H1 (cell line): ENCODE measurements around the gene CLIP3. TPM values are rescaled to one million over a fixed set of nuclear protein-coding genes. Genes with fewer than 3 reads are reported as not detected.
A peak's percentile ranks its signal among the peaks of the same experiment; 100 is the strongest.

Experiments used
- ASH2L ChIP-seq: fragments of 200-600, 300-600 bp; sonication (generic); IDR thresholded peaks from one replicate; pipeline ENCODE4 v1.7.1; 2017; ENCODE audit warnings: low read length
- ATF3 ChIP-seq: IDR thresholded peaks from 2 replicates; pipeline ENCODE4 v1.6.1; 2011; ENCODE audit warnings: low read depth, mild to moderate bottlenecking, low read length; ENCODE audit not compliant: insufficient read depth
- CHD7 ChIP-seq: fragments of 300-600 bp; sonication (generic); IDR thresholded peaks from 2 replicates; pipeline ENCODE4 v1.7.1; 2012; ENCODE audit warnings: low read length, moderate library complexity, mild to moderate bottlenecking, inconsistent platforms; ENCODE audit not compliant: insufficient replicate concordance
- HDAC2 ChIP-seq, 2 experiments: fragments of 300-600 bp in 1 of 2; sonication (generic) in 1 of 2; IDR thresholded peaks; 2 replicates each; pipeline ENCODE4 v1.6.1; 2011 to 2012; ENCODE audit warnings: low read depth in 2 of 2, low read length in 2 of 2, mild to moderate bottlenecking in 2 of 2, moderate library complexity in 2 of 2, borderline replicate concordance in 1 of 2, inconsistent platforms in 1 of 2
- NANOG ChIP-seq: IDR thresholded peaks from 2 replicates; pipeline ENCODE4 v1.6.1; 2011; ENCODE audit warnings: low read length, low read depth, mild to moderate bottlenecking, inconsistent platforms; ENCODE audit not compliant: insufficient read depth, poor library complexity, severe bottlenecking
- NRF1 ChIP-seq: IDR thresholded peaks from 2 replicates; pipeline ENCODE4 v1.6.1; 2011; ENCODE audit warnings: mild to moderate bottlenecking, low read depth, low read length, improper control_type of control experiment
- POLR2A ChIP-seq, 2 experiments: IDR thresholded peaks; 1 replicate in 1 of 2; 2 replicates in 1 of 2; pipeline ENCODE4 v1.6.1; 2011; ENCODE audit warnings: low read depth in 2 of 2, low read length in 2 of 2, mild to moderate bottlenecking in 2 of 2; ENCODE audit errors: control extremely low read depth in 1 of 2
- RFX5 ChIP-seq: IDR thresholded peaks from 2 replicates; pipeline ENCODE4 v1.6.1; 2011; ENCODE audit warnings: low read depth, low read length, improper control_type of control experiment, borderline replicate concordance
- SP1 ChIP-seq: IDR thresholded peaks from 2 replicates; pipeline ENCODE4 v1.6.1; 2011; ENCODE audit warnings: low read depth, low read length
- TAF7 ChIP-seq: optimal IDR thresholded peaks from 2 replicates; pipeline ENCODE3; 2011; ENCODE audit warnings: low read depth, mild to moderate bottlenecking, inconsistent platforms, low read length, moderate library complexity, borderline replicate concordance
- TEAD4 ChIP-seq: IDR thresholded peaks from 2 replicates; pipeline ENCODE4 v1.6.1; 2012; ENCODE audit warnings: low read depth, low read length, inconsistent platforms, mixed read lengths
- ZNF274 ChIP-seq: IDR thresholded peaks from 2 replicates; pipeline ENCODE4 v1.7.0; 2012; ENCODE audit warnings: low read length, borderline replicate concordance; ENCODE audit errors: extremely low read depth
- polyA plus RNA-seq, 7 experiments: library from polyadenylated mRNA; depleted of rRNA in 3 of 7; stranded (reverse) in 5 of 7; unstranded in 2 of 7; fragments of >200 nt in 5 of 7; fragments of 200-250 nt in 2 of 7; gene quantifications; 1 replicate in 5 of 7; 2 replicates in 1 of 7; 4 replicates in 1 of 7; pipeline versions ENCODE4 v1.2.1 to v1.2.3, GENCODE V29; 2011 to 2013; ENCODE audit warnings: missing spikeins in 2 of 7, mixed read lengths in 2 of 7
- total RNA-seq: library from RNA; stranded (reverse); fragmentation: NEBNext Ultra II Directional; extraction: Animal tissue kit (Norgen Biotek cat#: 25700); gene quantifications from 2 replicates; pipeline ENCODE4 v1.2.1, GENCODE V29; 2021

CLIP3 gene
- total and polyA plus RNA-seq, 2 of the 8 experiments (the other 6 are each of a cell fraction or from before 2014, with no cell fraction given): 5.9 to 21.7 TPM

- TF ChIP-seq HDAC2 (IDR thresholded peaks at IDR 0.05; ENCODE audit: borderline replicate concordance in 1 of 2, low read depth in 2 of 2, low read length in 2 of 2) (no peak), NRF1 (no peak), TEAD4 (peak; percentile 90), NANOG (no peak), CHD7 (no peak), ATF3 (no peak), TAF7 (no peak), ZNF274 (no peak), POLR2A (IDR thresholded peaks at IDR 0.05; ENCODE audit: control extremely low read depth in 1 of 2, low read depth in 2 of 2, low read length in 2 of 2) (no peak), ASH2L (no peak), SP1 (no peak), RFX5 (no peak)
Measured at GRCh38 chr19:36060430-36060829, 27.8 kb upstream of the CLIP3 start (continued).
